ENCODE data around the gene TMC7. TPM values are rescaled to one million over a fixed set of nuclear protein-coding genes. Genes with fewer than 3 reads are reported as not detected.

The TMC7 gene
- total and polyA plus RNA-seq, 2 experiments from 2014 or later: 1.7 to 2.4 TPM

DNA sequence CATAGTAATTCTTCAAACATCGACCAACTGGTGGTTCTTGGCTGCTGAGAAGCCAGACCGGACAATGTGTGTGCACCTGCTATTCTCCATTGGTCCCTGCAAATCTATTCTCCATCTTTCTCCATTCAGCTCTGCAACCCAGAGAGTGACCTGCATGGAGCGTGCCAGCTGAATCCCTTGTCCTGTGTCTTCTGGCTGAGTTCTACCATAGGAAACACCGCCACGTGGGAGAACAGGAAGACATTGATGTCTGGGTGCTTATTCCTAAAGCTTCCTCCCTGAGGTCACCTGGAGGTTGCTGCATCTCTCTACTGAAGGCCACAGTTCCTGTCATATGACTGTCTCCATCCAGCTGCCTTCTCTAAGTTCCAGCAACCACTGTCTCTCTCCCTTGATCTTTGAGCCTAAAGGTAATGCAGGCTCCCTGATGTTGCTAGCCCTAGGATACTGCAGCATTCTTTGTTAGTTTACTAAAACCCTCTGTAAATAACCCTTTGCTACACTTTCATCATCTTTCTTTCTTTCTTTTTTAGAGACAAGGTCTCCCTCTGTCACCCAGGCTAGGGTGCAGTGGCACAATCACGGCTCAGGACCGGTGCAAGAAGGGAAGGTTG lies 46.9 kb upstream of the TMC7 start (continued):
- TF ChIP-seq EZH2phosphoT487 (IDR thresholded peaks at IDR 0.05; ENCODE audit: unreplicated experiment) (no peak), STAT1 (IDR thresholded peaks at IDR 0.05; ENCODE audit: unreplicated experiment) (no peak)
- TF ChIP-seq, protein P1, sequence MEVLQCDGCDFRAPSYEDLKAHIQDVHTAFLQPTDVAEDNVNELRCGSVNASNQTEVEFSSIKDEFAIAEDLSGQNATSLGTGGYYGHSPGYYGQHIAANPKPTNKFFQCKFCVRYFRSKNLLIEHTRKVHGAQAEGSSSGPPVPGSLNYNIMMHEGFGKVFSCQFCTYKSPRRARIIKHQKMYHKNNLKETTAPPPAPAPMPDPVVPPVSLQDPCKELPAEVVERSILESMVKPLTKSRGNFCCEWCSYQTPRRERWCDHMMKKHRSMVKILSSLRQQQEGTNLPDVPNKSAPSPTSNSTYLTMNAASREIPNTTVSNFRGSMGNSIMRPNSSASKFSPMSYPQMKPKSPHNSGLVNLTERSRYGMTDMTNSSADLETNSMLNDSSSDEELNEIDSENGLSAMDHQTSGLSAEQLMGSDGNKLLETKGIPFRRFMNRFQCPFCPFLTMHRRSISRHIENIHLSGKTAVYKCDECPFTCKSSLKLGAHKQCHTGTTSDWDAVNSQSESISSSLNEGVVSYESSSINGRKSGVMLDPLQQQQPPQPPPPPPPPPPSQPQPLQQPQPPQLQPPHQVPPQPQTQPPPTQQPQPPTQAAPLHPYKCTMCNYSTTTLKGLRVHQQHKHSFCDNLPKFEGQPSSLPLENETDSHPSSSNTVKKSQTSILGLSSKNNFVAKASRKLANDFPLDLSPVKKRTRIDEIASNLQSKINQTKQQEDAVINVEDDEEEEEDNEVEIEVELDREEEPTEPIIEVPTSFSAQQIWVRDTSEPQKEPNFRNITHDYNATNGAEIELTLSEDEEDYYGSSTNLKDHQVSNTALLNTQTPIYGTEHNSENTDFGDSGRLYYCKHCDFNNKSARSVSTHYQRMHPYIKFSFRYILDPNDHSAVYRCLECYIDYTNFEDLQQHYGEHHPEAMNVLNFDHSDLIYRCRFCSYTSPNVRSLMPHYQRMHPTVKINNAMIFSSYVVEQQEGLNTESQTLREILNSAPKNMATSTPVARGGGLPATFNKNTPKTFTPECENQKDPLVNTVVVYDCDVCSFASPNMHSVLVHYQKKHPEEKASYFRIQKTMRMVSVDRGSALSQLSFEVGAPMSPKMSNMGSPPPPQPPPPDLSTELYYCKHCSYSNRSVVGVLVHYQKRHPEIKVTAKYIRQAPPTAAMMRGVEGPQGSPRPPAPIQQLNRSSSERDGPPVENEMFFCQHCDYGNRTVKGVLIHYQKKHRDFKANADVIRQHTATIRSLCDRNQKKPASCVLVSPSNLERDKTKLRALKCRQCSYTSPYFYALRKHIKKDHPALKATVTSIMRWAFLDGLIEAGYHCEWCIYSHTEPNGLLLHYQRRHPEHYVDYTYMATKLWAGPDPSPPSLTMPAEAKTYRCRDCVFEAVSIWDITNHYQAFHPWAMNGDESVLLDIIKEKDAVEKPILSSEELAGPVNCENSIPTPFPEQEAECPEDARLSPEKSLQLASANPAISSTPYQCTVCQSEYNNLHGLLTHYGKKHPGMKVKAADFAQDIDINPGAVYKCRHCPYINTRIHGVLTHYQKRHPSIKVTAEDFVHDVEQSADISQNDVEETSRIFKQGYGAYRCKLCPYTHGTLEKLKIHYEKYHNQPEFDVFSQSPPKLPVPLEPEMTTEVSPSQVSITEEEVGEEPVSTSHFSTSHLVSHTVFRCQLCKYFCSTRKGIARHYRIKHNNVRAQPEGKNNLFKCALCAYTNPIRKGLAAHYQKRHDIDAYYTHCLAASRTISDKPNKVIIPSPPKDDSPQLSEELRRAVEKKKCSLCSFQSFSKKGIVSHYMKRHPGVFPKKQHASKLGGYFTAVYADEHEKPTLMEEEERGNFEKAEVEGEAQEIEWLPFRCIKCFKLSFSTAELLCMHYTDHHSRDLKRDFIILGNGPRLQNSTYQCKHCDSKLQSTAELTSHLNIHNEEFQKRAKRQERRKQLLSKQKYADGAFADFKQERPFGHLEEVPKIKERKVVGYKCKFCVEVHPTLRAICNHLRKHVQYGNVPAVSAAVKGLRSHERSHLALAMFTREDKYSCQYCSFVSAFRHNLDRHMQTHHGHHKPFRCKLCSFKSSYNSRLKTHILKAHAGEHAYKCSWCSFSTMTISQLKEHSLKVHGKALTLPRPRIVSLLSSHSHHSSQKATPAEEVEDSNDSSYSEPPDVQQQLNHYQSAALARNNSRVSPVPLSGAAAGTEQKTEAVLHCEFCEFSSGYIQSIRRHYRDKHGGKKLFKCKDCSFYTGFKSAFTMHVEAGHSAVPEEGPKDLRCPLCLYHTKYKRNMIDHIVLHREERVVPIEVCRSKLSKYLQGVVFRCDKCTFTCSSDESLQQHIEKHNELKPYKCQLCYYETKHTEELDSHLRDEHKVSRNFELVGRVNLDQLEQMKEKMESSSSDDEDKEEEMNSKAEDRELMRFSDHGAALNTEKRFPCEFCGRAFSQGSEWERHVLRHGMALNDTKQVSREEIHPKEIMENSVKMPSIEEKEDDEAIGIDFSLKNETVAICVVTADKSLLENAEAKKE (CRISPR knock-in tag; IDR thresholded peaks at IDR 0.05): no peak

GRCh38 chr16:18937390-18937789 lies 46.3 kb upstream of the TMC7 start:
- Histone ChIP-seq H3K4me2 (no peak overlapping the region), H3K27ac (ENCODE audit: low read depth) (no peak overlapping the region), H4K20me1 (replicated peaks; ENCODE audit: insufficient read depth) (no peaks in the 10 kb centered on the region), H2AFZ (no peak overlapping the region), H3K79me2 (replicated peaks; ENCODE audit: insufficient read depth) (no peaks in the 10 kb centered on the region), H3K36me3 (ENCODE audit: insufficient read depth) (no peaks in the 10 kb centered on the region), H3K27me3 (ENCODE audit: insufficient read depth) (no peaks in the 10 kb centered on the region), H3K4me1 (ENCODE audit: insufficient read depth) (no peaks in the 10 kb centered on the region), H3K9me2 (ENCODE audit: insufficient read depth) (no peaks in the 10 kb centered on the region), H3K4me3 (no peak overlapping the region), H3F3A (replicated peaks; ENCODE audit: low read depth) (no peaks in the 10 kb centered on the region)
- Mint-ChIP-seq H3K27ac (no peak overlapping the region), H3K36me3 (ENCODE audit: low read depth) (no peaks in the 10 kb centered on the region), H3K9me3 (no peaks in the 10 kb centered on the region), H3K4me1 (peaks cover 8% of the 10 kb centered on the region), H3K4me3 (no peak overlapping the region), H3K27me3 (ENCODE audit: insufficient read depth, low read depth, poor library complexity) (peaks cover 10% of the 10 kb centered on the region)
- ATAC-seq: no peak
- TF ChIP-seq ZNF331 (CRISPR knock-in tag; IDR thresholded peaks at IDR 0.05; ENCODE audit: low read depth) (no peak), POLR2AphosphoS5 (IDR thresholded peaks at IDR 0.05; ENCODE audit: low read depth) (no peak), EZH2 (IDR thresholded peaks at IDR 0.05; ENCODE audit: low read depth, unreplicated experiment) (no peak), JUNB (IDR thresholded peaks at IDR 0.05; ENCODE audit: unreplicated experiment) (no peak), CTCF (conservative IDR thresholded peaks at IDR 0.05; ENCODE audit: low read depth in 2 of 2) (no peak)
- TF ChIP-seq, protein P1 (CRISPR knock-in tag; IDR thresholded peaks at IDR 0.05): no peak
- DNase-seq (ENCODE audit: low spot score): no peak

All from GM23338 (cell line).